HG02938 (cell line): Measurements from ENCODE around the gene AMDHD2.

Experiments used
- ATAC-seq: cut with Tn5 transposase; IDR thresholded peaks from one replicate; pipeline ENCODE4 v1.9.1; 2021; ENCODE audit warnings: mild to moderate bottlenecking, moderate library complexity; ENCODE audit not compliant: unreplicated experiment

Gene AMDHD2

DNA sequence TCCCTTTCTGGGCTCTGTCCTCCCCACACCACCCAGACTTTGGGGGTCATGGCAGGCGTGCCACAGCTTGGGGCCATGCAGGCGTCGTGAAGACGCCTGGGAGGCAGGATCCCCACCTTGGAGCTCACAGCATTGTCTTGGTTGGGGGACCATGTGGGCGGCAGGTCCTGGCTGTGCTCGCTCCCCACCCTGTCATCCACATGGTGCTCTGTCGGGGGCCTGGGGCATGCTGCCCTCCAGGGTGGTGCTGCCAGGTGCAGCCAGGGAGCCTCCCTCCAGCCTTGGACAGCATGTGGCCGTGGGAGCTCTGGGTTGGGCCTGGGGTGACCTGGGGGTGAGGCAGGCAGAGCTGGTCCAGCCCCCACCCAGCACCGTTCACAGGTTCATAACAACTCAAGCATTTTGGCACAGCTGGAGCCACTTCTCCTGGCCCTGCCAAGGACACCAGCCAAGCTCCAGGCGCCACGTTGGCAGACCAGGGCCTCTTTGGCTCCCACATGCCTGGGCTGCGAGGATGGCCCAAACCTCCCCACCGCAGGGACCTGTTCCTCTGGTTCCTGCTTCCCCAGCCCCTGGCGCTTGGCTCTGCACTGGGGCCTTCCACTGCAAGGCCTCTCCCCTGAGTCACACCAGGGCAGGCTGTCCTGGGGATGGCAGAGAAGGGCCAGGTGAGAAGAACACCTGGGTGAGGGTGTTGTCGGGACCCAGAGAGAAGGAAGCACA is 21.5 kb upstream of the AMDHD2 start:
- no peak for ATAC-seq

- ATAC-seq, result no peak
These were observed 20.7 kb upstream of the AMDHD2 start for GRCh38 chr16:2499454-2499853.

DNA sequence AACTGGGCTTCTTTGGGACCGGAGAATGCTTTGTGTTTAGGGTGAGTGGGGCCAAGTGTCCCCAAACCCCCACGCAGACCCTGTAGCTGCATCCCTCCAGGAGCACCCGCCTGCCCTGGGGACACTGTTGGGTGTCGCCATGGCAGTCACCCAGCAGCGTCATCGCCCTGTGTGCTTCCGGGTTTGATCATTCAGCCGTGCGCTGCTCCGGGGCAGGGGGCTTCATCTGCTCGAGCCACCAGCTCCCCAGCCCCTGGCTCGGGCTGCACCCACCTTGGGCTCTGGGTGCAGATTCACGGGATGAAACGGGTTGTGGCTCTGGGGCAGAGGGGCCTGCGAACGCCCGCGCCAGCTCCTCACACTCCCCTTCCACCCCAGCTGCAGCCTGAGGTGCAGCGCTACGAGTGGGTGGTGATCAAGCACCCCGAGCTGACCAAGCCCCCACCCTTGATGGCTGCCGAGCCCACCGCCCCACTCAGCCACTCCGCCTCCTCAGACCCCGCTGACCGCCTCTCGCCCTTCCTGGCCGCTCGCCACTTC is 20.2 kb upstream of the AMDHD2 start:
- ATAC-seq, result no peak

- ATAC-seq, result no peak
These were observed 19.7 kb upstream of the AMDHD2 start for GRCh38 chr16:2500430-2500917.

DNA sequence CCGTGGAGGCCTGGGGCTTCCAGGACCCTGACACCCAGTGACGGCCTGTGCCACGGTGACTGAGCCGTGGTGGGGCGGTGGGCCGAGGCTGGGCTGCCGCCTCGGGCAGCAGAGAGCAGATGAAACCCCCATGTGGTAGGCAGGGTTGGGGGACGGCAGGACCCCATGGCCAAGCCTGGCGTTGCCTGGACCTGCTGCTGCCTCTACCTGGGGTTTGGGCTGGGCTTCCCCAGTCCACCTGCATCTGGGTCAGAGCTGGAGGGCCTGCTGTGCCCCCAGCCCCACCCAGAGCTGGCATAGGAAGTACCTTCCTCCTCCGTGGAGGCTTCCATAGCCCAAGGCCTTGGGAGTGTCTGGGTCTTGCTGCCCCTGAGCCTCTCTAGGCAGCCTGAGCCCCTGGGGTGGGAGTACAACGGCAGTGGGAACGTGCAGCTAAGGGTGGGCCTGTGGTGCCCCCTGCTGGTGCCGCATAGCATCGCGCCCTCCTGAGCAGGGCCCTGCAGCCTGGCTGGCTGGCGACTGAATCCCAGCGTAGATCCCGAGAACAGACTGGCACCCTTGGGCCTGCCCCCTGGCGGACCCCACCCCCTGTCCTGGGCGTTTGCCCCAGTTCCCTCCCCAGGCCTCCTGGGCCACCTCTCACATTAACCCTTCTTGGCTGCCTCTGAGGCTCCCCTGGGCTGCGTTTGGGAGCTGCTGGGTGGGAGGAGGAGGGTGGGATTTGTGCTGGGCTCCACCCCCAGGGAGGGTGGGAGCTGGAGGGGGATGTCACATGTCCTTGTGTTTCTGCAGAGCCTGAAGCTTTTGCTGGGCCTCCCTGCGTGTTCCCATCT is 19.0 kb upstream of the AMDHD2 start:
- no peak for ATAC-seq

GRCh38 chr16:2501946-2502895 is 17.9 kb upstream of the AMDHD2 start:
- ATAC-seq, result no peak

GRCh38 chr16:2505695-2506094 is 14.5 kb upstream of the AMDHD2 start:
- no peak for ATAC-seq

GRCh38 chr16:2507052-2507659 is 13.0 kb upstream of the AMDHD2 start:
- ATAC-seq, result no peak

- no peak for ATAC-seq
These were observed 12.5 kb upstream of the AMDHD2 start for GRCh38 chr16:2507665-2508064.

- ATAC-seq, result no peak
These were observed 11.3 kb upstream of the AMDHD2 start for GRCh38 chr16:2508722-2509400.

GRCh38 chr16:2511128-2511800 is 8.9 kb upstream of the AMDHD2 start:
- no peak for ATAC-seq

GRCh38 chr16:2511996-2512734 is 8.0 kb upstream of the AMDHD2 start:
- no peak for ATAC-seq

- ATAC-seq, result no peak
These were observed 7.3 kb upstream of the AMDHD2 start for GRCh38 chr16:2512735-2513404.

- ATAC-seq, result peak; percentile 57
These were observed 6.5 kb upstream of the AMDHD2 start, which contains the start of gene ATP6V0C for GRCh38 chr16:2513405-2514332. ATP6V0C (plus strand) TSS chr16:2513952; CDS start chr16:2514104, 152 bp downstream.

DNA sequence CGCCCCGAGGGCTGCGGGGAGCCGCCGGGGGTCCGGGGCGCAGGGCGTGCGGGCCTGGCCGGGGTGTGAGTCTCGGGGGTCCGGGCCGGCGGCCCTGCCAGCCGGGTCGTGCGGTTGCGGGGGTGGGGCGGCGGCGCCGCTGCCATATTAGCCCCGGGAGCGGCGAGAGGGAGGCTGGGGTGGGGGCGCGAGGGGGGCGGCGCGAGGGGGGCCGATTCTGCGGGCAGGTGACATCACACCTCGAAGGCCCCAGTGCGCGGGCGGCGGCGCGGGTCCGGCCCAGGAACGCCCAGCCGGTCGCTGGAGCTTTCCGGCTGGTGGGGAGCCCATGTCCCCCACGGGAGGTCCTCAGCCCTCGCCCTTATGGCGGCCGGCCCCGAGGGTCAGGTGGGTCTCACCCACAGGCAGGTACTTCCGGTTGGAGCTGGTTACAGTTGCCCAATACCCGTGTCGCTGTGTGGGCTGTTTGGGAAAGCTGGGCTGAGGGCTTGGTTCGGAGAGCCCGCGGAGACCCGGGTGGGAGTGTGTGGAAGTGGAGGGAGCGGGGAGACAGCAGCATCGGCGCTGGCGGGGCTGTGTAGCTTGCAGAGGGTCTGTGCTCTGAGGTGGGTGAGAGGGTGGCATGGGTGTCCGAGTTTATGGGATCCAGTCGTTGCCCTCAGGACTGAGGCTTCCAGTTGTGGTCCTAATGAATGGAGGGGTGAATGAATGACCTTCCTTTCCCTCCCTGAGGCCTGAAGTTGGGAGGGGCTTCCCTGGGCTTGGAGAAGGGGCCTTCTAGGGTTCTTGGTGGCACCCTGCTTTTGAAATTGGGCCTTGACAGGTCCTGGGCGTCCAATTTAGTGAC is 5.6 kb upstream of the AMDHD2 start:
- ATAC-seq, result no peak
